ENCODE measurements around the gene OPA3. TPM values are rescaled to one million over a fixed set of nuclear protein-coding genes. Genes with fewer than 3 reads are reported as not detected.

The OPA3 gene
- total RNA-seq, 1 experiment from 2014 or later, result 11.1 TPM

- no peak overlapping the region for H3K9ac ChIP-seq (ENCODE audit: low read length)
- ChIA-PET POLR2A (interaction anchor here (1.0 to 1.5 kb wide), 2 partner anchors 31 to 91 kb away, joined by 3 to 4 read pairs; partner anchors contain the start of gene FOSB), RAD21 (ENCODE audit: low non-redundant PET in 1 of 2, low total read pairs in 2 of 2, uncharacterized antibody in 2 of 2, unreplicated experiment in 2 of 2) (interaction anchor here (0.5 to 1.0 kb wide), 7 partner anchors 13 to 88 kb away, joined by 3 to 11 read pairs (median 4); no protein-coding TSS in a partner anchor), CTCF (interaction anchor here (0.6 to 2.2 kb wide), 26 partner anchors 9 to 130 kb away, joined by 3 to 34 read pairs (median 5); partner anchors contain the start of gene OPA3)
- peaks cover 6 to 8% of the 10 kb centered on the region in 2 experiments for H3K4me1 ChIP-seq (ENCODE audit: control insufficient read depth in 1 of 2, insufficient read depth in 2 of 2, low read length in 2 of 2)
- H3K9me2 ChIP-seq (ENCODE audit: insufficient read depth), result no peaks in the 10 kb centered on the region
- no peaks in the 10 kb centered on the region for H3K9me3 ChIP-seq (ENCODE audit: control insufficient read depth in 1 of 2, insufficient read depth in 1 of 2, low read depth in 1 of 2, low read length in 2 of 2)
- intact Hi-C loops (cut with micrococcal nuclease), result loop anchor here (1.0 kb wide), 1 partner anchor 35 kb away; no protein-coding TSS in a partner anchor
- no peak overlapping the region for H3K4me3 ChIP-seq (replicated peaks in 1 of 2; ENCODE audit: low read depth in 1 of 2, low read length in 2 of 2)
- peaks cover 10% of the 10 kb centered on the region for H3K79me2 ChIP-seq (ENCODE audit: insufficient read depth, low read length)
- no peak overlapping the region for H2AFZ ChIP-seq (ENCODE audit: low read depth, low read length, poor library complexity, severe bottlenecking)
- H3K27me3 ChIP-seq (ENCODE audit: insufficient read depth, low read length), result no peaks in the 10 kb centered on the region
- no peaks in the 10 kb centered on the region; a peak in 1 of 4 replicates for H3K36me3 ChIP-seq (ENCODE audit: control insufficient read depth in 1 of 2, insufficient read depth in 2 of 2, low read length in 2 of 2)
- no peaks in the 10 kb centered on the region for H4K20me1 ChIP-seq (ENCODE audit: insufficient read depth)
- DNase-seq (ENCODE audit: low read depth, low spot score) (peak; percentile 81), ATAC-seq (peak; percentile 99)
- no peak overlapping the region for H3K4me2 ChIP-seq (ENCODE audit: low read length)
- peak overlapping the region; percentile 38; the same call in 1 of the 2 replicates for H3K27ac ChIP-seq (ENCODE audit: low read depth, low read length)
- BruUV-seq (replicated peaks), result no TSS peak
- TF ChIP-seq REST (IDR thresholded peaks at IDR 0.05; ENCODE audit: low read depth) (no peak), EZH2 (IDR thresholded peaks at IDR 0.05) (no peak), SP1 (IDR thresholded peaks at IDR 0.05; ENCODE audit: low read depth) (no peak), EGR1 (IDR thresholded peaks at IDR 0.05; ENCODE audit: low read depth) (no peak), YY1 (IDR thresholded peaks at IDR 0.05; ENCODE audit: extremely low read depth, insufficient replicate concordance, low read depth, low read length) (peak; percentile 26), TCF7L2 (IDR thresholded peaks at IDR 0.05; ENCODE audit: borderline replicate concordance, extremely low read depth, insufficient read depth, insufficient read length) (no peak), CBX3 (IDR thresholded peaks at IDR 0.05; ENCODE audit: low read depth) (no peak; the same call in 1 of the 2 replicates), ZBTB33 (IDR thresholded peaks at IDR 0.05; ENCODE audit: extremely low read depth, insufficient replicate concordance, low read length) (no peak), POLR2AphosphoS5 (IDR thresholded peaks at IDR 0.05; ENCODE audit: low read depth, low read length) (no peak), ELF1 (IDR thresholded peaks at IDR 0.05; ENCODE audit: borderline replicate concordance, low read depth) (no peak), RAD21 (IDR thresholded peaks at IDR 0.05; ENCODE audit: low read depth) (peak; percentile 88), ZNF274 (IDR thresholded peaks at IDR 0.05; ENCODE audit: low read depth, low read length) (no peak), CTCF (IDR thresholded peaks at IDR 0.05 in 2 of 3, conservative IDR thresholded peaks at IDR 0.05 in 1 of 3; ENCODE audit: borderline replicate concordance in 1 of 3, insufficient read depth in 1 of 3, low read depth in 2 of 3, low read length in 2 of 3) (peak; percentile 84 to 97 (median 84))
These were observed 26.2 kb downstream of the OPA3 start for GRCh38 chr19:45558399-45558878.
